Measurements from ENCODE around the gene SMAD9.

GRCh38 chr13:36959456-36960116, 39.5 kb upstream of the SMAD9 start:
- TF ChIP-seq ELF1 (IDR thresholded peaks at IDR 0.05) (no peak), CTCF (IDR thresholded peaks at IDR 0.05) (no peak), SMC3 (IDR thresholded peaks at IDR 0.05; ENCODE audit: low read depth, low read length) (no peak), EZH2phosphoT487 (IDR thresholded peaks at IDR 0.05; ENCODE audit: borderline replicate concordance, low read depth) (no peak), MEF2A (IDR thresholded peaks at IDR 0.05; ENCODE audit: borderline replicate concordance, low read depth) (no peak), RAD21 (IDR thresholded peaks at IDR 0.05; ENCODE audit: low read length) (no peak), RCOR1 (IDR thresholded peaks at IDR 0.05; ENCODE audit: low read length) (no peak), TAF1 (IDR thresholded peaks at IDR 0.05; ENCODE audit: borderline replicate concordance, low read depth, low read length) (no peak)
